Measurements from ENCODE around the gene PCNT. TPM values are rescaled to one million over a fixed set of nuclear protein-coding genes. Genes with fewer than 3 reads are reported as not detected.
"Not testable (repeated sequence)": the region's sequence is repeated elsewhere in the genome, so short reads cannot be mapped to it uniquely, and the experiment has no call there.

PCNT gene
- total RNA-seq, 2 experiments from 2014 or later, result 54.4 to 55.5 TPM

GRCh38 chr21:46448108-46448507 lies 124.2 kb downstream of the PCNT start:
- TF ChIP-seq CTCF (IDR thresholded peaks at IDR 0.05), result no peak
- Histone ChIP-seq H3K27ac (ENCODE audit: low read depth in 1 of 2, low read length in 2 of 2) (no peak overlapping the region), H3K4me3 (ENCODE audit: low read length) (no peak overlapping the region), H3K27me3 (ENCODE audit: control insufficient read depth in 1 of 2, insufficient read depth in 2 of 2, low read length in 2 of 2) (no peaks in the 10 kb centered on the region), H3K4me1 (ENCODE audit: insufficient read depth, low read length) (no peaks in the 10 kb centered on the region), H3K9me3 (ENCODE audit: control insufficient read depth in 1 of 2, insufficient read depth in 1 of 2, low read length in 2 of 2) (peaks cover 13 to 18% of the 10 kb centered on the region in 2 experiments), H3K36me3 (ENCODE audit: insufficient read depth, low read length) (peaks cover 13% of the 10 kb centered on the region)
- peaks cover 10% of the 10 kb centered on the region for H3K4me1 Mint-ChIP-seq (ENCODE audit: low read depth)
- CTCF ChIA-PET, result no interaction called here
- no peaks in the 10 kb centered on the region for H3K27me3 Mint-ChIP-seq
- H3K4me3 Mint-ChIP-seq, result no peak overlapping the region
- intact Hi-C loops (cut with DNase I, micrococcal nuclease), result no loop called here
- H3K27ac Mint-ChIP-seq, result no peak overlapping the region
- DNase-seq, result no peak
- POLR2A ChIA-PET, result no interaction called here
- ATAC-seq (ENCODE audit: poor library complexity), result no peak
- peaks cover 45% of the 10 kb centered on the region for H3K36me3 Mint-ChIP-seq (ENCODE audit: low read depth)
- H3K9me3 Mint-ChIP-seq, result peaks cover 3% of the 10 kb centered on the region

GRCh38 chr21:46448855-46449254 lies 124.9 kb downstream of the PCNT start:
- intact Hi-C loops (cut with DNase I, micrococcal nuclease); POLR2A ChIA-PET; H3K36me3 ChIP-seq (ENCODE audit: insufficient read depth, low read length); H3K4me1 ChIP-seq (ENCODE audit: insufficient read depth, low read length); H3K27me3 Mint-ChIP-seq; ATAC-seq (ENCODE audit: poor library complexity); H3K27me3 ChIP-seq (ENCODE audit: control insufficient read depth in 1 of 2, insufficient read depth in 2 of 2, low read length in 2 of 2); H3K27ac ChIP-seq (ENCODE audit: low read depth in 1 of 2, low read length in 2 of 2); CTCF ChIA-PET; DNase-seq; H3K27ac Mint-ChIP-seq; H3K4me3 Mint-ChIP-seq; H3K4me3 ChIP-seq (ENCODE audit: low read length); H3K9me3 Mint-ChIP-seq: not testable (repeated sequence)
- peaks cover 10% of the 10 kb centered on the region for H3K4me1 Mint-ChIP-seq (ENCODE audit: low read depth)
- H3K36me3 Mint-ChIP-seq (ENCODE audit: low read depth), result peaks cover 42% of the 10 kb centered on the region
- peaks cover 13 to 18% of the 10 kb centered on the region in 2 experiments for H3K9me3 ChIP-seq (ENCODE audit: control insufficient read depth in 1 of 2, insufficient read depth in 1 of 2, low read length in 2 of 2)

GRCh38 chr21:46452710-46453109 lies 128.8 kb downstream of the PCNT start:
- ATAC-seq (ENCODE audit: poor library complexity), result no peak
- no peak overlapping the region for H3K4me3 Mint-ChIP-seq
- Histone ChIP-seq H3K36me3 (ENCODE audit: insufficient read depth, low read length) (peaks cover 12% of the 10 kb centered on the region), H3K4me1 (ENCODE audit: insufficient read depth, low read length) (peaks cover 15% of the 10 kb centered on the region), H3K27me3 (ENCODE audit: control insufficient read depth in 1 of 2, insufficient read depth in 2 of 2, low read length in 2 of 2) (no peaks in the 10 kb centered on the region), H3K9me3 (ENCODE audit: control insufficient read depth in 1 of 2, insufficient read depth in 1 of 2, low read length in 2 of 2) (peaks cover 13 to 17% of the 10 kb centered on the region in 2 experiments), H3K4me3 (ENCODE audit: low read length) (no peak overlapping the region), H3K27ac (ENCODE audit: low read depth in 1 of 2, low read length in 2 of 2) (no peak overlapping the region)
- POLR2A ChIA-PET, result no interaction called here
- no peaks in the 10 kb centered on the region for H3K27me3 Mint-ChIP-seq
- H3K27ac Mint-ChIP-seq, result no peak overlapping the region
- H3K9me3 Mint-ChIP-seq, result no peaks in the 10 kb centered on the region
- CTCF ChIA-PET, result no interaction called here
- intact Hi-C loops (cut with DNase I, micrococcal nuclease), result no loop called here
- no peak for DNase-seq
- H3K4me1 Mint-ChIP-seq (ENCODE audit: low read depth), result peaks cover 33% of the 10 kb centered on the region
- H3K36me3 Mint-ChIP-seq (ENCODE audit: low read depth), result peaks cover 36% of the 10 kb centered on the region
- no peak for TF ChIP-seq CTCF (IDR thresholded peaks at IDR 0.05)

GRCh38 chr21:46454142-46454541 lies 130.2 kb downstream of the PCNT start:
- TF ChIP-seq CTCF (IDR thresholded peaks at IDR 0.05), result no peak
- peaks cover 12% of the 10 kb centered on the region for H3K36me3 ChIP-seq (ENCODE audit: insufficient read depth, low read length)
- ChIA-PET CTCF (no interaction called here), POLR2A (no interaction called here)
- peaks cover 4 to 6% of the 10 kb centered on the region in 2 experiments for H3K9me3 ChIP-seq (ENCODE audit: control insufficient read depth in 1 of 2, insufficient read depth in 1 of 2, low read length in 2 of 2)
- DNase-seq (no peak), ATAC-seq (ENCODE audit: poor library complexity) (no peak)
- H3K4me1 ChIP-seq (ENCODE audit: insufficient read depth, low read length), result peaks cover 20% of the 10 kb centered on the region
- Mint-ChIP-seq H3K36me3 (ENCODE audit: low read depth) (peaks cover 25% of the 10 kb centered on the region), H3K4me3 (no peak overlapping the region), H3K27me3 (no peaks in the 10 kb centered on the region), H3K27ac (no peak overlapping the region), H3K9me3 (no peaks in the 10 kb centered on the region), H3K4me1 (ENCODE audit: low read depth) (peaks cover 35% of the 10 kb centered on the region)
- H3K27me3 ChIP-seq (ENCODE audit: control insufficient read depth in 1 of 2, insufficient read depth in 2 of 2, low read length in 2 of 2), result no peaks in the 10 kb centered on the region
- intact Hi-C loops (cut with DNase I, micrococcal nuclease), result no loop called here
- H3K27ac ChIP-seq (ENCODE audit: low read depth in 1 of 2, low read length in 2 of 2), result no peak overlapping the region
- H3K4me3 ChIP-seq (ENCODE audit: low read length), result no peak overlapping the region
